HepG2 (cell line): ENCODE data around the gene HIGD1C. TPM values are rescaled to one million over a fixed set of nuclear protein-coding genes. Genes with fewer than 3 reads are reported as not detected.
A peak's percentile ranks its signal among the peaks of the same experiment; 100 is the strongest.

ENCODE experiments used
- ARID2 ChIP-seq: sonication (generic); formaldehyde crosslinking; IDR thresholded peaks from 2 replicates; pipeline ENCODE4 v1.8.1; 2022; ENCODE audit warnings: mild to moderate bottlenecking, missing genetic modification reagents, borderline replicate concordance
- ARID3A ChIP-seq: IDR thresholded peaks from 2 replicates; pipeline ENCODE4 v1.6.1; 2012; ENCODE audit warnings: low read depth, low read length, improper control_type of control experiment
- ATF7 ChIP-seq, 2 experiments: fragments of 450-650 bp in 1 of 2; sonication (generic) in 1 of 2; formaldehyde crosslinking in 1 of 2; IDR thresholded peaks; 2 replicates each; pipeline versions ENCODE4 v1.4.0 to v1.6.1; 2016 to 2020; ENCODE audit warnings: antibody characterized with exemption in 1 of 2, mild to moderate bottlenecking in 1 of 2, missing genetic modification reagents in 1 of 2
- E2F1 ChIP-seq: sonication (generic); formaldehyde crosslinking; IDR thresholded peaks from 2 replicates; pipeline ENCODE4 v1.5.0; 2020; ENCODE audit warnings: missing genetic modification reagents
- FOXC1 ChIP-seq: sonication (generic); formaldehyde crosslinking; IDR thresholded peaks from 2 replicates; pipeline ENCODE4 v1.8.0; 2022; ENCODE audit warnings: mild to moderate bottlenecking, missing genetic modification reagents, borderline replicate concordance
- FOXO1 ChIP-seq: sonication (generic); formaldehyde crosslinking; IDR thresholded peaks from 2 replicates; pipeline ENCODE4 v1.4.0; 2020; ENCODE audit warnings: missing genetic modification reagents
- MEF2D ChIP-seq: sonication (generic); formaldehyde crosslinking; IDR thresholded peaks from 2 replicates; pipeline ENCODE4 v1.5.1; 2020; ENCODE audit warnings: mild to moderate bottlenecking, missing genetic modification reagents
- NFYC ChIP-seq: IDR thresholded peaks from 2 replicates; pipeline ENCODE4 v1.6.1; 2016; ENCODE audit warnings: missing genetic modification reagents, missing compliant biosample characterization
- RORA ChIP-seq: sonication (generic); formaldehyde crosslinking; IDR thresholded peaks from 2 replicates; pipeline ENCODE4 v1.5.0; 2020; ENCODE audit warnings: mild to moderate bottlenecking, missing genetic modification reagents, moderate library complexity
- STAT5B ChIP-seq: sonication (generic); formaldehyde crosslinking; IDR thresholded peaks from 2 replicates; pipeline ENCODE4 v1.4.0; 2020; ENCODE audit warnings: missing genetic modification reagents
- ZFP82 ChIP-seq: sonication (generic); formaldehyde crosslinking; IDR thresholded peaks from 2 replicates; pipeline ENCODE4 v1.5.1; 2020; ENCODE audit warnings: mild to moderate bottlenecking, missing genetic modification reagents, borderline replicate concordance
- ZNF253 ChIP-seq: sonication (generic); formaldehyde crosslinking; IDR thresholded peaks from 2 replicates; pipeline ENCODE4 v1.8.0; 2022; ENCODE audit warnings: mild to moderate bottlenecking, missing genetic modification reagents, borderline replicate concordance
- ZNF333 ChIP-seq: sonication (generic); formaldehyde crosslinking; IDR thresholded peaks from 2 replicates; pipeline ENCODE4 v1.4.0; 2020; ENCODE audit warnings: mild to moderate bottlenecking, missing genetic modification reagents, borderline replicate concordance
- ZNF512 ChIP-seq: sonication (generic); formaldehyde crosslinking; IDR thresholded peaks from 2 replicates; pipeline ENCODE4 v1.4.0; 2020; ENCODE audit warnings: mild to moderate bottlenecking, missing genetic modification reagents
- ZNF629 ChIP-seq: sonication (generic); formaldehyde crosslinking; conservative IDR thresholded peaks from 2 replicates; pipeline ENCODE4 v1.5.0; 2020; ENCODE audit warnings: missing genetic modification reagents
- polyA plus RNA-seq, 8 experiments: library from polyadenylated mRNA; depleted of rRNA in 3 of 8; stranded (reverse) in 7 of 8; unstranded in 1 of 8; fragments of >200 nt; fragmentation: Illumina TruSeq in 4 of 8; extraction: Trizol in 4 of 8; gene quantifications; 2 replicates each; pipeline versions ENCODE4 v1.2.1 to v1.2.3, GENCODE V29; 2011 to 2016; ENCODE audit warnings: low read depth in 4 of 8, missing spikeins in 1 of 8, mixed read lengths in 1 of 8; ENCODE audit not compliant: insufficient read depth in 1 of 8
- total RNA-seq, 5 experiments: library from RNA; depleted of rRNA; stranded (reverse); fragments of >200 nt; fragmentation: Illumina TruSeq; extraction: Trizol; gene quantifications; 2 replicates each; pipeline ENCODE4 v1.2.3, GENCODE V29; 2016; ENCODE audit warnings: low read depth in 1 of 5
- TF ChIP-seq, protein P1 (sequence below): IDR thresholded peaks from 2 replicates; pipeline ENCODE4 v1.6.1; 2016; ENCODE audit warnings: low read depth
- TF ChIP-seq, protein P2 (sequence below): IDR thresholded peaks from 2 replicates; pipeline ENCODE4 v1.6.1; 2016; ENCODE audit warnings: low read depth, missing genetic modification reagents, missing compliant biosample characterization

Gene HIGD1C
- total and polyA plus RNA-seq, 2 of the 13 experiments (the other 11 are each of a cell fraction or from before 2014, with no cell fraction given) = not detected

DNA sequence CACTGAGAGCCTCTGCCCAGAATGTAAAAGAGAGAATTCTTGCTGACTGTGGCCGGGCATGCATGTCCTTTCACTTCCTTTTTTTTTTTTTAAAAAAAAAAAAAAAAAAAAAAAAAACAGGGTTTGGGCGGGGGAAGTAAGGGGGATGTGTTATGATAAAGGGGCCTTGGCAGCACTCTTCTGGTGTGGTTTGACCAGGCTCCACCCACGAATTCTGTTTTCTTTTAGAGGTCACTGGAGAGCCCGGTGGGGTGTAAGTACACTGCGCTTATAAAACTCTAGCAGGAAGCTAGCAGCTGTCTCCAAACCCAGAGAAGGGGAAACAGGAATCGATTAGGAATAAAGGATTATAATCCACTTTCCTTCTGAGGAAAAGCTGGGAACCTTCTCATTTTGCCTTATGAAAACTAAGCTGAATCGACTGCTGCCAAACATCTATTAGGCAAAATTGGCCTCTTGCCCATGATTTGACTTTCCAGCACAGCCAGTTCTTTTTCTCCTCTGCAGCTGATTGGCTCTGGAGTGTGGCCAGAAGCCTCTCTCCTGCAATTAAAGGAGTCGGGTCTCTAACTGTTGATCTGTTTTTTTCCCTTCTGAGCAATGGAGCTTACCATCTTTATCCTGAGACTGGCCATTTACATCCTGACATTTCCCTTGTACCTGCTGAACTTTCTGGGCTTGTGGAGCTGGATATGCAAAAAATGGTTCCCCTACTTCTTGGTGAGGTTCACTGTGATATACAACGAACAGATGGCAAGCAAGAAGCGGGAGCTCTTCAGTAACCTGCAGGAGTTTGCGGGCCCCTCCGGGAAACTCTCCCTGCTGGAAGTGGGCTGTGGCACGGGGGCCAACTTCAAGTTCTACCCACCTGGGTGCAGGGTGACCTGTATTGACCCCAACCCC lies 27.7 kb upstream of the HIGD1C start (continued):
- TF ChIP-seq ZFP82 (CRISPR knock-in tag) (no peak), FOXO1 (no peak), STAT5B (no peak), ARID3A (peak; percentile 8; the same call in 1 of the 2 replicates), ZNF333 (CRISPR knock-in tag) (no peak), ARID2 (no peak), RORA (CRISPR knock-in tag) (no peak), ATF7 (IDR thresholded peaks at IDR 0.05) (no peak), ATF7 (CRISPR knock-in tag; IDR thresholded peaks at IDR 0.05) (no peak), ZNF512 (CRISPR knock-in tag) (no peak), MEF2D (CRISPR knock-in tag) (no peak), FOXC1 (CRISPR knock-in tag) (no peak), E2F1 (CRISPR knock-in tag) (no peak), ZNF253 (CRISPR knock-in tag) (no peak), ZNF629 (CRISPR knock-in tag) (no peak), NFYC (CRISPR knock-in tag) (peak; percentile 49)
- TF ChIP-seq, protein P1, sequence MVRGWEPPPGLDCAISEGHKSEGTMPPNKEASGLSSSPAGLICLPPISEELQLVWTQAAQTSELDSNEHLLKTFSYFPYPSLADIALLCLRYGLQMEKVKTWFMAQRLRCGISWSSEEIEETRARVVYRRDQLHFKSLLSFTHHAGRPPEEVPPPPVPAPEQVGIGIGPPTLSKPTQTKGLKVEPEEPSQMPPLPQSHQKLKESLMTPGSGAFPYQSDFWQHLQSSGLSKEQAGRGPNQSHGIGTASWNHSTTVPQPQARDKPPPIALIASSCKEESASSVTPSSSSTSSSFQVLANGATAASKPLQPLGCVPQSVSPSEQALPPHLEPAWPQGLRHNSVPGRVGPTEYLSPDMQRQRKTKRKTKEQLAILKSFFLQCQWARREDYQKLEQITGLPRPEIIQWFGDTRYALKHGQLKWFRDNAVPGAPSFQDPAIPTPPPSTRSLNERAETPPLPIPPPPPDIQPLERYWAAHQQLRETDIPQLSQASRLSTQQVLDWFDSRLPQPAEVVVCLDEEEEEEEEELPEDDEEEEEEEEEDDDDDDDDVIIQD (CRISPR knock-in tag) = no peak
- TF ChIP-seq, protein P2, sequence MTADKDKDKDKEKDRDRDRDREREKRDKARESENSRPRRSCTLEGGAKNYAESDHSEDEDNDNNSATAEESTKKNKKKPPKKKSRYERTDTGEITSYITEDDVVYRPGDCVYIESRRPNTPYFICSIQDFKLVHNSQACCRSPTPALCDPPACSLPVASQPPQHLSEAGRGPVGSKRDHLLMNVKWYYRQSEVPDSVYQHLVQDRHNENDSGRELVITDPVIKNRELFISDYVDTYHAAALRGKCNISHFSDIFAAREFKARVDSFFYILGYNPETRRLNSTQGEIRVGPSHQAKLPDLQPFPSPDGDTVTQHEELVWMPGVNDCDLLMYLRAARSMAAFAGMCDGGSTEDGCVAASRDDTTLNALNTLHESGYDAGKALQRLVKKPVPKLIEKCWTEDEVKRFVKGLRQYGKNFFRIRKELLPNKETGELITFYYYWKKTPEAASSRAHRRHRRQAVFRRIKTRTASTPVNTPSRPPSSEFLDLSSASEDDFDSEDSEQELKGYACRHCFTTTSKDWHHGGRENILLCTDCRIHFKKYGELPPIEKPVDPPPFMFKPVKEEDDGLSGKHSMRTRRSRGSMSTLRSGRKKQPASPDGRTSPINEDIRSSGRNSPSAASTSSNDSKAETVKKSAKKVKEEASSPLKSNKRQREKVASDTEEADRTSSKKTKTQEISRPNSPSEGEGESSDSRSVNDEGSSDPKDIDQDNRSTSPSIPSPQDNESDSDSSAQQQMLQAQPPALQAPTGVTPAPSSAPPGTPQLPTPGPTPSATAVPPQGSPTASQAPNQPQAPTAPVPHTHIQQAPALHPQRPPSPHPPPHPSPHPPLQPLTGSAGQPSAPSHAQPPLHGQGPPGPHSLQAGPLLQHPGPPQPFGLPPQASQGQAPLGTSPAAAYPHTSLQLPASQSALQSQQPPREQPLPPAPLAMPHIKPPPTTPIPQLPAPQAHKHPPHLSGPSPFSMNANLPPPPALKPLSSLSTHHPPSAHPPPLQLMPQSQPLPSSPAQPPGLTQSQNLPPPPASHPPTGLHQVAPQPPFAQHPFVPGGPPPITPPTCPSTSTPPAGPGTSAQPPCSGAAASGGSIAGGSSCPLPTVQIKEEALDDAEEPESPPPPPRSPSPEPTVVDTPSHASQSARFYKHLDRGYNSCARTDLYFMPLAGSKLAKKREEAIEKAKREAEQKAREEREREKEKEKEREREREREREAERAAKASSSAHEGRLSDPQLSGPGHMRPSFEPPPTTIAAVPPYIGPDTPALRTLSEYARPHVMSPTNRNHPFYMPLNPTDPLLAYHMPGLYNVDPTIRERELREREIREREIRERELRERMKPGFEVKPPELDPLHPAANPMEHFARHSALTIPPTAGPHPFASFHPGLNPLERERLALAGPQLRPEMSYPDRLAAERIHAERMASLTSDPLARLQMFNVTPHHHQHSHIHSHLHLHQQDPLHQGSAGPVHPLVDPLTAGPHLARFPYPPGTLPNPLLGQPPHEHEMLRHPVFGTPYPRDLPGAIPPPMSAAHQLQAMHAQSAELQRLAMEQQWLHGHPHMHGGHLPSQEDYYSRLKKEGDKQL (CRISPR knock-in tag) = no peak
